CD4-positive, alpha-beta T cell (primary cell): ENCODE measurements around the gene C17orf58. TPM values are rescaled to one million over a fixed set of nuclear protein-coding genes. Genes with fewer than 3 reads are reported as not detected.

Experiments used
- ATAC-seq: fragments of 200-7000 bp; cut with Tn5 transposase; one replicate; pipeline ENCODE4 v1.10.0; 2022; ENCODE audit warnings: mild to moderate bottlenecking; ENCODE audit not compliant: poor library complexity
- CTCF ChIA-PET: fragments of 350-600 bp; sonication (Branson Sonifier 250); formaldehyde crosslinking; loops from one replicate; lab custom pipeline; 2021; ENCODE audit warnings: antibody characterized with exemption, inconsistent platforms; lab: Charles Lee
- POLR2A ChIA-PET: fragments of 350-600 bp; sonication (Branson Sonifier 250); formaldehyde crosslinking; loops from one replicate; lab custom pipeline; 2021; ENCODE audit warnings: antibody characterized with exemption, inconsistent platforms; lab: Charles Lee
- DNase-seq, 14 experiments: peaks; one replicate each; pipeline ENCODE4 v3.0.0-alpha.2; 2013 to 2020; ENCODE audit warnings: mixed read lengths in 2 of 14
- H3K27ac ChIP-seq, 2 donors: one replicate each; pipeline versions ENCODE4 v1.5.1 to v1.7.0; 2013; ENCODE audit warnings: low read length in 2 of 2, low read depth in 1 of 2, mild to moderate bottlenecking in 1 of 2
- H3K27me3 ChIP-seq, 2 experiments: 1 replicate in 1 of 2; 2 replicates in 1 of 2; pipeline versions ENCODE4 v1.6.1 to v1.7.0; 2013; ENCODE audit warnings: low read length in 2 of 2, control low read depth in 1 of 2, mild to moderate bottlenecking in 1 of 2, moderate library complexity in 1 of 2; ENCODE audit not compliant: insufficient read depth in 2 of 2, control insufficient read depth in 1 of 2
- H3K36me3 ChIP-seq: one replicate; pipeline ENCODE4 v1.6.1; 2013; ENCODE audit warnings: low read length, control low read depth; ENCODE audit not compliant: insufficient read depth
- H3K4me1 ChIP-seq: one replicate; pipeline ENCODE4 v1.6.1; 2013; ENCODE audit warnings: low read length, control low read depth; ENCODE audit not compliant: insufficient read depth
- H3K4me3 ChIP-seq: one replicate; pipeline ENCODE4 v1.5.1; 2013; ENCODE audit warnings: mild to moderate bottlenecking, low read length, moderate library complexity
- H3K9me3 ChIP-seq, 2 experiments: 1 replicate in 1 of 2; 2 replicates in 1 of 2; pipeline versions ENCODE4 v1.6.1 to v1.7.0; 2013; ENCODE audit warnings: low read length in 2 of 2, mild to moderate bottlenecking in 2 of 2, control low read depth in 1 of 2, moderate library complexity in 1 of 2; ENCODE audit not compliant: control insufficient read depth in 1 of 2, insufficient read depth in 1 of 2
- H3K27ac Mint-ChIP-seq: one replicate; pipeline ENCODE4 v1.8.0; 2020; ENCODE audit warnings: mixed read lengths
- H3K27me3 Mint-ChIP-seq: one replicate; pipeline ENCODE4 v1.8.0; 2021; ENCODE audit warnings: mixed read lengths
- H3K36me3 Mint-ChIP-seq: one replicate; pipeline ENCODE4 v1.8.0; 2021; ENCODE audit warnings: low read depth, mixed read lengths
- H3K4me1 Mint-ChIP-seq: one replicate; pipeline ENCODE4 v1.8.0; 2021; ENCODE audit warnings: low read depth, mixed read lengths
- H3K4me3 Mint-ChIP-seq: one replicate; pipeline ENCODE4 v1.8.0; 2020; ENCODE audit warnings: mild to moderate bottlenecking, mixed read lengths
- H3K9me3 Mint-ChIP-seq: one replicate; pipeline ENCODE4 v1.8.0; 2020; ENCODE audit warnings: mixed read lengths
- CTCF ChIP-seq: fragments of 200-600 bp; IDR thresholded peaks from one replicate; pipeline ENCODE4 v1.8.0; 2022; ENCODE audit warnings: antibody characterized with exemption, mild to moderate bottlenecking
- intact Hi-C, 2 experiments: fragments of 100-400 bp; cut with DNase I in 1 of 2; cut with micrococcal nuclease in 1 of 2; formaldehyde crosslinking; loops; one replicate each; pipeline versions ENCODE4 v1.15.1 to v1.9.0; 2023 to 2025; cut with DNase I, micrococcal nuclease
- total RNA-seq, 174 experiments: library from RNA in 2 of 174; stranded (reverse) in 2 of 174; gene quantifications; one replicate each; pipeline ENCODE4 v1.2.3 and lab custom pipeline; 2021 to 2026

The C17orf58 gene
- total RNA-seq, 2 experiments from 2014 or later, result 0.22 to 0.31 TPM

- Histone ChIP-seq H3K4me3 (no peak overlapping the region), H3K27ac (no peak overlapping the region), H3K4me1 (peaks cover 23% of the 10 kb centered on the region), H3K36me3 (no peaks in the 10 kb centered on the region), H3K27me3 (peaks cover 6 to 14% of the 10 kb centered on the region in 2 experiments), H3K9me3 (no peaks in the 10 kb centered on the region)
- DNase-seq, result no peak
- intact Hi-C loops, result no loop called here
- H3K27me3 Mint-ChIP-seq, result peaks cover 19% of the 10 kb centered on the region
- H3K9me3 Mint-ChIP-seq, result no peaks in the 10 kb centered on the region
- H3K36me3 Mint-ChIP-seq, result peaks cover 2% of the 10 kb centered on the region
- no peak overlapping the region for H3K4me3 Mint-ChIP-seq
- no peak overlapping the region for H3K27ac Mint-ChIP-seq
- H3K4me1 Mint-ChIP-seq, result peaks cover 21% of the 10 kb centered on the region
- TF ChIP-seq CTCF, result no peak
- POLR2A ChIA-PET, result no interaction called here
- ATAC-seq, result no peak
- CTCF ChIA-PET, result no interaction called here
Observed at GRCh38 chr17:67999291-67999911, 3.1 kb upstream of the C17orf58 start.

- ATAC-seq, result no peak
- peaks cover 26% of the 10 kb centered on the region for H3K4me1 Mint-ChIP-seq
- intact Hi-C loops, result no loop called here
- H3K4me3 ChIP-seq, result no peak overlapping the region
- H3K9me3 Mint-ChIP-seq, result no peaks in the 10 kb centered on the region
- H3K27me3 Mint-ChIP-seq, result peaks cover 19% of the 10 kb centered on the region
- H3K36me3 Mint-ChIP-seq, result peaks cover 7% of the 10 kb centered on the region
- ChIA-PET CTCF (no interaction called here), POLR2A (no interaction called here)
- DNase-seq, result no peak
- H3K4me1 ChIP-seq, result peaks cover 29% of the 10 kb centered on the region
- H3K27ac ChIP-seq, result no peak overlapping the region
- H3K9me3 ChIP-seq, result no peaks in the 10 kb centered on the region
- H3K27me3 ChIP-seq, result peaks cover 6 to 14% of the 10 kb centered on the region in 2 experiments
- peak overlapping the region; percentile 46 for H3K4me3 Mint-ChIP-seq
- no peak for TF ChIP-seq CTCF
- H3K27ac Mint-ChIP-seq, result no peak overlapping the region
- no peaks in the 10 kb centered on the region for H3K36me3 ChIP-seq
Observed at GRCh38 chr17:67998466-67998865, 2.2 kb upstream of the C17orf58 start.

- intact Hi-C loops, result loop anchor here in 1 of 2 experiments (2.0 kb wide), 1 partner anchor 23 kb away; no protein-coding TSS in a partner anchor
- Mint-ChIP-seq H3K36me3 (peaks cover 12% of the 10 kb centered on the region), H3K27ac (no peak overlapping the region), H3K4me1 (peaks cover 32% of the 10 kb centered on the region), H3K27me3 (peaks cover 19% of the 10 kb centered on the region), H3K9me3 (no peaks in the 10 kb centered on the region), H3K4me3 (peak overlapping the region; percentile 86)
- ChIA-PET CTCF (interaction anchor here (1.5 kb wide), 1 partner anchor 12 kb away, joined by 4 read pairs; no protein-coding TSS in a partner anchor), POLR2A (interaction anchor here (1.3 to 3.4 kb wide), 2 partner anchors 24 to 462 kb away, joined by 3 to 18 read pairs; partner anchors contain the start of gene WIPI1)
- Histone ChIP-seq H3K27ac (no peak overlapping the region), H3K4me1 (peaks cover 39% of the 10 kb centered on the region), H3K36me3 (no peaks in the 10 kb centered on the region), H3K9me3 (no peaks in the 10 kb centered on the region), H3K4me3 (peak overlapping the region; percentile 55), H3K27me3 (peaks cover 6 to 14% of the 10 kb centered on the region in 2 experiments)
- DNase-seq (peak in 5 of 14 experiments; percentile 9 to 42 (median 22)), ATAC-seq (no peak)
- no peak for TF ChIP-seq CTCF
Observed at GRCh38 chr17:67995570-67996263, 552 bp downstream of the C17orf58 start.
